Stimulated activated CD4-positive, alpha-beta T cell treated with anti-CD3 and anti-CD28 coated beads, Interleukin-2, amount 100 ng/mL, for 24 hours (primary cell): ENCODE measurements around the gene NDOR1.
"Not testable (repeated sequence)": the region's sequence is repeated elsewhere in the genome, so short reads cannot be mapped to it uniquely, and the experiment has no call there.

Experiments
- DNase-seq, 2 donors: peaks; one replicate each; pipeline ENCODE4 v3.0.0-alpha.2; 2020

NDOR1 gene

GRCh38 chr9:137233143-137233980 is 27.9 kb downstream of the NDOR1 start:
- DNase-seq = no peak

- no peak for DNase-seq
Observed at GRCh38 chr9:137234055-137234697, 28.7 kb downstream of the NDOR1 start.

DNA sequence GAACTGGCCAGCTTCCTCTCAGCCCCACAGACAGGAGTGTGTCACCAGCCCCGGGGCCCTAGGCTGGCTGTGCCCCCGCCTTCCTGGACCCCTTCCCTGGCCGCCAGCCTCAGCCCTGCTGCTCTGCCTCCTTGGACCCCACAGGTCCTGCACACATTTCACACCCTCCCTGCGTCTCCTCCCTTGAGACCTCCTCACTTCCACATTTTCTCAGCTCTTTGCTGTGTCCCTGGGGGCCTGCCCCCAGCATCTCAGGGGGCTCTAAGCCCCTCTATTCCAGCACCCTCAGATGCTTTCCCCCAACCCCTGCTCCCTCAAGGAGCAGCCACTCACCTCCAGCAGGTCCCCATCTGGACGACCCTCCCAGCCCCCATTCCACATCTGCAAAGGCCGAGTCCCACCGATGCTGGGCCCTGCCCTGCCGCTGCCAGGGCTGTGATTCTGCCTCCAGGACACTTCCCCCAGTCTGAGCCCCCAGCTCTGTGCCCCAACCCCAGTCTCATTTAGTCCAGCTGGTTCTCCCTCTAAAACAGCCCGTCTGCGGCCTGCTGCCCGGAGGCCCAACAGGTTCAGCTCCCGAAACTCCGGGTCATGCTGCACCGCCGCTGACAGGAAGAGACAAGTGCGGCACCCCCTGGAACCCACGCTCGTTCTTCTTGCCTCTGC is 29.4 kb downstream of the NDOR1 start:
- DNase-seq = no peak

- DNase-seq = no peak
Observed at GRCh38 chr9:137235424-137236237, 30.1 kb downstream of the NDOR1 start.

DNA sequence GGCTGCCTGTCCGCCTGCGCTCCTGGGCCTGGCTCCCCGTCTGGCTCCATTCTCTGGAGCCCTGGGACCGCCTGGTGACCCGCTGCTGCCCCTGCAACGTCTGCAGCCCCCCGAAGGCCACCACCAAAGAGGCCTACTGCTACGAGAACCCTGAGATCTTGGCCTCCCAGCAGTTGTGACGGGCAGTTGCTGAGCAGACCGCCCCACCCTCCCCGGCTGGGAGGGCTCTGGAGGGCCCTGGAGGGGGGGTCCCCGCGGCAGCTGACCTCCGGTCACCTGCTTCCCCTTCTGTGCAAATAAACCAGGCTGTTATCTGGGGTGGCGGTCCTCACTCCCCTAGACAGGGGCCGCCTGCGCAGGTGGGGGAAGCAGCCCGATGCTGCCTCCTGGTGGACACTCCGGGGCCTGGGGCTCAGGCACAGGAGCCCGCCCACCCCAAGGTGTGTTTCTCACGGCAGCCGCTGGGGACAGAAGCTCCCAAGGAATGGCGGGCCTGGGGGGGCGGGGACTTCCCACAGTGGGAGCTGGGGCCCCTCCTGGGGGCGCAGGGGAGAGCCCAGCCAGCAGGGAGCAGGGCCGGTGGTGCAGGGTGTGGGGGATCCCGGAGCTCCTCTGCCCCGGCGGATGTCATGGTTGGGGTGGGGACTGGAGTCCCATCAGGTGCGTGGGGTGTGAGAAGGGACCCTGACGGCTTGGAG is 30.9 kb downstream of the NDOR1 start:
- DNase-seq = peak; percentile 95 to 96

GRCh38 chr9:137236936-137237421 is 31.5 kb downstream of the NDOR1 start:
- no peak for DNase-seq

- DNase-seq = no peak
Observed at GRCh38 chr9:137237759-137238726, 32.5 kb downstream of the NDOR1 start.

GRCh38 chr9:137239541-137240200 is 34.2 kb downstream of the NDOR1 start:
- DNase-seq = not testable (repeated sequence)

DNA sequence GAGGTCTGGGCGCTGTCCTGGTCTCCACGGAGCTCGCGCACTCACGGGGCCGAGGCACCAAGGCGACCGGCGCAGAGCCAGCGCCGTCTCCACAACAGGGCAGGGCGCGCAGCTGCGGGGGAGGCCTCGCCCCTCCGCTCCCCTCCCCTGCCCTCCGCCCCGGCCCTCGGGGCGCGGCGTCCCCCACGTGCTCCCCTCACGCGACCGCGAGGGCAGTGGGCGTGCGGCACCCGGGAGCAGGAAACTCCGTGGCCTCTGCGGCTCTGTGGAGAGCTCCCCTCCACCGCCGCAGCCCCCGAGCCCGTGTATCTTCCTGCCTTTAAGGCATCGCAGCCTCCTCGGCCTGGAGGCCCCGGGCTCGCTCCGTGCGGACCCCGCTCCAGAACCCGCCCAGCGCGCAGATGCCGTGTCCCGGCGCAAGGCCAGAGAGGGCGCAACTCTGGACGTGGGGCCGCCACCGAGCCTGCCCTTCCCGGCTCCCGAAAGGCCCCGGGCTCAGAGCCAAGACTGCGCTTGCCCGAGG is 34.9 kb downstream of the NDOR1 start:
- peak; percentile 68 to 74 for DNase-seq

GRCh38 chr9:137240841-137241489 is 35.5 kb downstream of the NDOR1 start, which contains the start of gene TUBB4B:
Gene TUBB4B (plus strand): TSS chr9:137241287. CDS start chr9:137241361, 74 bp downstream.
- DNase-seq = peak; percentile 94 to 96

- peak; percentile 73 to 75 for DNase-seq
Observed at GRCh38 chr9:137241490-137242268, 36.2 kb downstream of the NDOR1 start.

DNA sequence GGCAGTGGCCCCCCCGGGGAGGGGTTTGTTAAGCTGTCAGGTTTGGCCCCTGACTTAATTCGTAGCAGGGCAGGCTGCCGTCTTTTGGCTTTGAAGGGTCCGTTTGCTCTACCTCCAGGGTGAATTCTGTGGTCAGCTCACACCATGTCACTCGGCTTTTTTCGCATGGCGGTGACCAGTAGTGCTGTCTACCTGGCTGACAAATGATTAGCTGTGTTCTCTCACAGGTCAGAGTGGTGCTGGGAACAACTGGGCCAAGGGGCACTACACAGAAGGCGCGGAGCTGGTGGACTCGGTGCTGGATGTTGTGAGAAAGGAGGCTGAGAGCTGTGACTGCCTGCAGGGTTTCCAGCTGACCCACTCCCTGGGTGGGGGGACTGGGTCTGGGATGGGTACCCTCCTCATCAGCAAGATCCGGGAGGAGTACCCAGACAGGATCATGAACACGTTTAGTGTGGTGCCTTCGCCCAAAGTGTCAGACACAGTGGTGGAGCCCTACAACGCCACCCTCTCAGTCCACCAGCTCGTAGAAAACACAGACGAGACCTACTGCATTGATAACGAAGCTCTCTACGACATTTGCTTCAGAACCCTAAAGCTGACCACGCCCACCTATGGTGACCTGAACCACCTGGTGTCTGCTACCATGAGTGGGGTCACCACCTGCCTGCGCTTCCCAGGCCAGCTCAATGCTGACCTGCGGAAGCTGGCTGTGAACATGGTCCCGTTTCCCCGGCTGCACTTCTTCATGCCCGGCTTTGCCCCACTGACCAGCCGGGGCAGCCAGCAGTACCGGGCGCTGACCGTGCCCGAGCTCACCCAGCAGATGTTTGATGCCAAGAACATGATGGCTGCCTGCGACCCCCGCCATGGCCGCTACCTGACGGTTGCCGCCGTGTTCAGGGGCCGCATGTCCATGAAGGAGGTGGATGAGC is 37.0 kb downstream of the NDOR1 start:
- DNase-seq = no peak

- DNase-seq = not testable (repeated sequence)
Observed at GRCh38 chr9:137243266-137243625, 37.7 kb downstream of the NDOR1 start.

- DNase-seq = peak in 1 of 2 donors; percentile 42
Observed at GRCh38 chr9:137243626-137244485, 38.4 kb downstream of the NDOR1 start.

GRCh38 chr9:137244486-137245449 is 39.3 kb downstream of the NDOR1 start:
- peak in 1 of 2 donors; percentile 42 for DNase-seq
